GM21528 (cell line): Measurements from ENCODE around the gene MPRIP.
"Not testable (repeated sequence)": the region's sequence is repeated elsewhere in the genome, so short reads cannot be mapped to it uniquely, and the experiment has no call there.

ENCODE experiments used
- ATAC-seq: cut with Tn5 transposase; IDR thresholded peaks from one replicate; pipeline ENCODE4 v1.9.1; 2021; ENCODE audit warnings: mild to moderate bottlenecking, moderate library complexity; ENCODE audit not compliant: unreplicated experiment, low FRiP score

Gene MPRIP

DNA sequence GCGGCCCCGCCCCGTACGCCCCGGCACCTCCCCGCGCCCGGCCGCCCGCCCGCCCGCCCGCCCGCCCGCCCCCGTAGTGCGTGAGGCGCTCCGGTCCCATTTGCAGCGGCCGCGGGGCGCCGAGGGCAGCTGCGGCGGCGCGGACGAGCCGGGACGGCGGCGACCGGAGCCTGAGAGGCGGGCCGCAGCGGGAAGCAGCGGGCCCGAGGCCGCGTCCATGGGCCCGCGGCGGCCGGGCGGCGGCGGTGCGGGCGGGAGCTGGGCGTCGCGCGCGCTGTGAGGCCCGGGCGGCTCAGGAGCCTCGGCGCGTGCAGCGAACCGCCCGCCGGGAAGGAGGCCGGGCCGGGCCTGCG lies at the start of gene MPRIP:
Gene MPRIP (plus strand): TSS at position 74 of the 353 bp plus-strand sequence. CDS start 392 bp downstream, outside the sequence.
- ATAC-seq: no peak

DNA sequence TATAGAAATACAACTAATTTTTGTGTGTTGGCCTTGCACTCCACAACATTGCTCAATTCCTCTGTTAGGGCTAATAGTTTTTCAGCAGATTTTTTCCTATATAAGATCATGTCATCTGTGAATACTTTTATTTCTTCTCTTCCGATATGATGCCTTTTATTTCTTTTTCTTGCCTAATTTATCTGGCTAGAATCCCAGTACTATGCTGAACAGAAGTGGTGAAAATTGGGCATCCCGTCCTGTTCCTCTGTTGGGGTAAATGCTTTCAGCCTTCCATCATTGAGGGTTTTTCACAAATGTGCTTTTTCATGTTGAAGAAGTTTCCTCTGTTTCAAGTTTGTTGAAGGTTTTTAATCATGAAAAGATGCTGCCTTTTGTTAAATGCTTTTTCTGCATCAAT lies 47.6 kb upstream of the MPRIP start:
- no peak for ATAC-seq

GRCh38 chr17:16995930-16996329 lies 46.3 kb upstream of the MPRIP start:
- no peak for ATAC-seq

- ATAC-seq: not testable (repeated sequence)
Measured at GRCh38 chr17:16996726-16997125, 45.5 kb upstream of the MPRIP start.

DNA sequence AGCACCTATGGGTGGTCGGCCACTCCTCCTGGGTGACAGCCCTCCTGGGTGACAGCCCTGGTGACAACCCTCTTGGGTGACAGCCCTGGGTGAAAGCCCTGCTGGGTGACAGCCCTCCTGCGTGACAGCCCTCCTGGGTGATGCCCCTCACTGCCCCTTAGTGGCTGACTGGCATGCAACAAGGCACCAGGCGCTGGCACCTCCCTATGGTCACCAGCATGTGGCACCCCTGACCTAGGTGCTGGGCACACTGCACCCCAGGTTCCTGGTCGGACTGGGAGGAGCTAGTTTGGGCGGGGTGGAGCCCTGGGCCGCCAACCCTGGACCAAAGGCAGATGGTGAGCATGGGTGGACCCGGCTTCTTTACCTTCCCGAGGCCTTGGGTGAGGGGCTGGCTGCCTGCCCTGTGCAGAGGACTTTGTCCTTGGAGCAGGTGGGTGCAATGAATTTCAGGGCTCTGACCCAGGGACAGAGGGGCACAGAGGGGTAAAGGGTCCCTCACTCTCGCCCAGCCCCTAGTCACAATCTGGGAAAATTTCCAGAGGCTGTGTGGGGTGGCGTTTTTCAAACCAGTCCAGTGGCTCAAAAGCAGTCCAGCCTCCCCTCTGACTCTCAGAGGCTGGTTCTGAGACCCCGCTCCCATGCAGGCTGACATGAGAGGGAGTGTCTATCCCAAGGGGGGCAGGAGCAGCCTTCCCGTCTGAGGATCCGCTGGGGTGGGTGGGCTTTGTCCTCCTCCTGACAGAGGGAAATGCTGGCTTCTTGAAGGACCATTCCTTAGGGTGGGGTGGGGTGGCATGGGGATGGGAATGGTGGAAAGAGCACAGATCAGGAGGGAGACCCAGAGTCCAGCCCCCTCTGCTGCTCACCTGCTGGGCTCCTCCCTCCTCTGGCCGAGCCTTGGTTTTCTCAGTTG lies 44.5 kb upstream of the MPRIP start:
- no peak for ATAC-seq

GRCh38 chr17:16999931-17000625 lies 42.2 kb upstream of the MPRIP start:
- ATAC-seq: no peak

- no peak for ATAC-seq
Measured at GRCh38 chr17:17001076-17001777, 41.0 kb upstream of the MPRIP start.

DNA sequence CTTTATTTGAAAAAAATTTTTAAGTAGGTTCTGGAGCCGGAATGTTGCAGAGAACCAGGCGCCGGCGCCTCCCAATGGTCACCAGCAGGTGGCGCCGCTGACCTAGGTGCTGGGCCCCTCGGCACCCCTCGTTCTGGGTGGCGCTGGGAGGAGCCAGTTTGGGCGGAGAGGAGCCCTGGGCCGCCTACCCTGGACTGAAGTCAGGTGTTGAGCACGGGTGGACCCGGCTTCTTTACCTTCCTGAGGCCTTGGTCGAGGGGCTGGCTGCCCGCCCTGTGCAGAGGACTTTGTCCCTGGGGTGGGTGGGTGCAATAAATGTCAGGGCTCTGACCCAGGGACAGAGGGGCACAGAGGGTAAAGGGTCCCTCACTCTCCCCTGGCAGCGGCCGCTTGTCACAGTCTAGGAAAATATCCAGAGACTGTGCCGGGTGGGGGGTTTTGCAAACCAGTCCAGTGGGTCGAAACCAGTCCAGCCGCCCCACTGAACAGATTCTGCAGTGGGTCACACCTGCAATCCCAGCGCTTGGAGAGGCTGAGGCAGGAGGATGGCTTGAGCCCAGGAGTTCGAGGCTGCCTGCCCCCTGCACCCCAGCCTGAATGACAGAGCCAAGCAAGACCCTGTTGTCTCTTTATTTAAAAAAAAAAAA lies 40.3 kb upstream of the MPRIP start:
- no peak for ATAC-seq

DNA sequence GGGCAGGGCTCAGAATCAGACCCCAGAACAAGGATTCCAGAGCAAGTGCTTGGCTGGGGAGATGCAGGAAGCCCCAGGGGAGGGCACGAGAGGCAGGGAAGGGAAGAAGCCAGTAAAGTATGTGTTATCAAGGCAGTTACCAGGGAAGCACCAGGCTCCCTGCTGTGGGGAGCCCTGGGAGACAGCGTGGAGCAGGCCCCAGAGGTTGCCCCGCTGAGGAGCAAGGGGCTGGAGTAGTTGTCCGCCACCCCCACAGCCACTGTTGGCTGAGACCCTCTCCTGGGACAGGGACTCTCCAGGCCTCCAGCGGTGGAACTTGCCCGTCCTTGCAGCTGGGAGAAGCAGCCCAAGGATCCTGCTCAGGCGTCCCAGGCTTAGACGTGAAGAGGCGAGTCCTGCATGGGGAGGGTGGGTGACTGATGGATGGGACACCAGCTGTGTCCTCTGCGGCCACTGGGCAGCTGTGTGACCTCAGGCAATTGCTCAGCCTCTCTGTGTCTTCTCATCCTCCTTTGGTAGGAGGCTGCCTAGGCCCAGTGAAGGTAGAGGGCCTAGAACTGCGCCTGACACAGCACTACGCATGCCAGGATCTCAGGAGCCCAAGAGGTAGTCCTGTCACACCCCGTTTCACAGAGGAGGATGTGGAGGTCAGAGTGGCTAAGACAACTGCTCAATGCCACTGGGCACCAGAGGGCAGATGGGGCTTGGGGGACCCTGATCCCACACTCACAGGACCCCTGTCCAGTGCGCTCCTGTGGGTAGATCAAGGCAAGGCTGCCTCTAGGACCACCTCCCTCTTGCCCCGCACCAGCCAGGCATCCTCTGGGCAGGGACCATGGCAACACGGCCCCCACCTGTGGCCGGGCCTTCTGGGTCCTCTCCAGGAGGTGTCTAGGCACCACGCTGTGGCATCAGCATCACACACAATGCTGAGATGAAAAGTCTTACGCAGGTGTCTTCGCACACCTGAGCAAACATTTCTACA lies 39.2 kb upstream of the MPRIP start:
- ATAC-seq: not testable (repeated sequence)

GRCh38 chr17:17004251-17004996 lies 37.8 kb upstream of the MPRIP start:
- ATAC-seq: no peak

DNA sequence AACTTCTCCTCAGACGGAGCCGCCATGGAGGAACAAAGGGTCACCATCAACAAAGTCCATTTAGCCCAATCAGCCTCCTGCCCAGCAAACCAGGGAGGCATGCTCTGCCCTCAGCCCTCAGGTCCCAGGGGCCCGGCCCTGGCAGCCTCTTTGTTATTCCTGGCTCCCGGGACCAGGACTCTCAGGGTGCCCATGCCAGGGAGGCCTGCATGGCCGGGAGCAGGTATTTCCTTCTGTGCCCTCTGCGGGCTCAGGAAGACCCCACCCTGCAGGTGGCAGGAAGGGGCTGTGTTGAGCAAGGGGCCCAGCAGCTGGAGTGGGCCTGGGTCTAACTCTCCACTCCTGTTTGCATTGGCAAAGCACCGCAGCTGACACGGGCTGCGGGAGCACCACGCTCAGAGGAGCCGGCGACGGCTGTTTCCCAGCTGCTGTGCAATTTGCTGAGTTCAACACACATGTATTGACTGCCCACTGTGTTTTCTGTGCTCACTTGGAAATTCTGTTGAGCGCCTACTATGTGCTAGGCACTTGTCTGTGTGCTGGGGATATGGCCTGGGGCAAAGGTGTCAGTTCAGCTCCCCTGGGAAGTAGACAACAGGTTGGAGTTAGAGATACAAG lies 37.2 kb upstream of the MPRIP start:
- not testable (repeated sequence) for ATAC-seq

- not testable (repeated sequence) for ATAC-seq
Measured at GRCh38 chr17:17007891-17008290, 34.4 kb upstream of the MPRIP start.

DNA sequence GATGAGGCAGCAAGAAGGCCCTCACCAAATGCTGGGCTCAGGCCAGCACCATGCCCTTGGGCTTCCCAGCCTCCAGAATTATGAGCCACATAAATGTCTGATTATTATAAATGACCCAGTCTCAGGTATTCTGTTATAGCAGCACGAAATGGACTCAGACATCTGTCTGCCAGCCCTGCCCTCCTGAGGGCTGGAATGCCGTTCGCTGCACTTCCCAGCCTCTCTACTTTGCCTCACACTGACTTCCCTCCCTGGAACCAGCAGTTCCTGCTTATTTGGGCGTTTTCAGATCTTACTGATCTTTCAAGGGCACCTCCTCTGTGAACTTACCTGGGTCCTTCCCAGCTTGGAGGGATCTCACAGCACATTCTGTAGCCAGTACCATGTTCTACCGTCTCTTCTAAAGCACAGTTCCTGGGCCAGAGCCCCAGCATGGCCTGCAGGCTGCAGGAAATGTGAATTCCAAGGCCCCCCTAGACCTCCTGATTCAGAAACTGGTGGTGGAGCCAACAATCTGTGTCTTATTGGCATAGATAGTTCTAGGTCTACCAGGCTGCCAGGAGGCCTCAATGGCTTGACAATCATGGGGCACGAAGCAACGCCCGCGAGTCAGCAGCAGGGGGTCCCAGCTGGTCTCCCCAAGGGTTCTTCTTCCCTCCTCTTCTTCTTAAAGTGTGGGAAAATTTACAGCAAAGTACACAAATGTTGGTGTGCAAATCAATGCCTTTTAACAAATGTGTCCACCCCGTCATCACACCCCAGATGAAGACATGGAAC lies 33.4 kb upstream of the MPRIP start:
- not testable (repeated sequence) for ATAC-seq

DNA sequence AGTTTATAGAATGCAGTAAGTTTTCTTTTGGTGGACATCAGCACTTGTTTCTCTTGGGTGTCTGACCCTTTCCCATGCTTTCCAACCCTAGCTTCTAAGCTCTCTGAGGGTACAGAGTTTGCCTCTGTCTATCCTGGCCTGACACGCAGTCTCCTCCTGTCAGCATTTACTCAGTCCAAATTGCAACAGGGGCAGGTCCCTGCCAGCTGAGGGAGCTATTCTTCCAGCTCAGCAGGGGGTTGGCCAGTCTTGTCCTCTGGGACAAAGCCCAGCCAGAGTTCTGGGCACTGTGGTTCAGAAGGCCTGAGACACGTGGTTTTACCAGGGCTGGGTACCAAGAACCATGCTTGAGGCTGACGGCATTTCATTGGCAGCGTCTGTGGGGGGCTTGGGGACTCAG lies 32.3 kb upstream of the MPRIP start:
- ATAC-seq: not testable (repeated sequence)

DNA sequence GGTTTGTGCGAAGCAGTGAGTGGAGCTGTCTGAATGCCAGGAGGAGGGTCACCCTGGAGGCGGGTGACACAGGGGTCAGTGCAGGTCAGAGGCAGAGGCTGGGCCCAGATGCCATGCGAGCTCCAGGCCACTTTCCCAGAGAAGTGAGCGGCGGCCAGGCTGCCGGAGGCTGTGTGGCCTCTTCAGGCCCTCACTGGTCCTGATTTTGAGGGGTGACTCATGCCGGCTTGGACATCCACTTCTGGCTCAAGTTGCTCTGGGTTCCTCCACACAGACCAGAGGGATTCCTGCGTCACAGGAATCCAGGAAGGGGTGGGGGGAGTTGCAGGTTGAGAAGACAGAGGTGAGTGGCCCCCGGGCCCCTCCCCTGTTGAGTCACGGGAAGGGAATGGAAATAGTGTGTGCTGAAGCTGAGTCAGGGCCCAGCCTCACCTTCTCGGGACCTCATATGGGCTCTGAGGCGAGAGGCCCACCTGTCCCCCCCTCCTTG lies 31.7 kb upstream of the MPRIP start:
- not testable (repeated sequence) for ATAC-seq

DNA sequence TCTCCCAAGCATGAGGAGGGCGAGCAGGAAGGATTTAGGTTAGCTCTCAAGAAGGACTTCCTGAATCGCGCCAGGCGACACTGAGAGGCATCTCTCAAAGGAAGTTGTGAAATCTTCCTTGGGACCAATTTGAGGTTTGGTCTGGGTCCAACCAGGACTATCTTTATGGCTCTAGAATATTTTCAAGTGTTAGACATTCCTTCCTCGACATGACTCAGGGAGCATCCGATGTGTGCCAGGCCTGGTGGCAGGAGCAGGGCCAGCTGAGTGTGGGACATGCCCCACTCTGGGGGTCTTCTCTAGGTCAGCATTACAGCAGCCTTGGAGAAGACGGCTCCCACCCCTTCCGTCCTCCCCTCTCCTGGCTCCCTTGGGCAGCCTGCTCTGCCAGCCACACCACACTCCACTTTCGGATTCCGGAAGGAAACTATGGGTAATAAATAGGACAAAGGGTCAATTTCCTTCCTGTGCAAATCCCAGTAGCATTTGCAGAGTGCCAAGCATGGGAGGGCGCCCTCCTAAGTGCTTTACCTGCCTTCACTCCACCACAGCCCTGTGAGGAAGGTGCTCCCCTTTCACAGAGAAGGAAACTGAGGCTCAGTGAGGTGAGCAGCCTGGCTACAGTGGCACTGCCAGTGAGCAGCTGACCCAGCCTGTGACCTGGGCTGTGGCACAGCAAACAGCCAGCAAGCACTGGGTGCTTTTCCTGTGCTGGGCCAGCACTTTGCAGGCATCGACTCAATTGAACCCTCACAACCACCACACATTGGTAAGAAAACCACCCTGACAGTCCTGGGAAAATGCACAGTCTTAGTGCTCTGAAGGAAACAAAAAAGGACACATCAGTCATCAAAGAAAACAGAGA lies 31.0 kb upstream of the MPRIP start:
- not testable (repeated sequence) for ATAC-seq
